GM19240 (cell line): Measurements from ENCODE around the gene DNAH8.
"Not testable (repeated sequence)": the region's sequence is repeated elsewhere in the genome, so short reads cannot be mapped to it uniquely, and the experiment has no call there.

Experiments used
- DNase-seq: peaks from one replicate; pipeline ENCODE4 v3.0.0; 2011; ENCODE audit warnings: low spot score; ENCODE audit not compliant: insufficient read length

Gene DNAH8

GRCh38 chr6:38901802-38902522, 186.9 kb downstream of the DNAH8 start:
- no peak for DNase-seq

GRCh38 chr6:38906582-38906981, 191.5 kb downstream of the DNAH8 start:
- DNase-seq = no peak

GRCh38 chr6:38907264-38907663, 192.2 kb downstream of the DNAH8 start:
- no peak for DNase-seq

GRCh38 chr6:38909015-38909730, 194.1 kb downstream of the DNAH8 start:
- no peak for DNase-seq

- no peak for DNase-seq
Measured at GRCh38 chr6:38910207-38910606, 195.1 kb downstream of the DNAH8 start.

GRCh38 chr6:38912378-38912777, 197.3 kb downstream of the DNAH8 start:
- DNase-seq = no peak

- no peak for DNase-seq
Measured at GRCh38 chr6:38915205-38915925, 200.3 kb downstream of the DNAH8 start.

GRCh38 chr6:38921540-38921939, 206.4 kb downstream of the DNAH8 start:
- not testable (repeated sequence) for DNase-seq

GRCh38 chr6:38924791-38925509, 209.8 kb downstream of the DNAH8 start:
- DNase-seq = no peak

GRCh38 chr6:38929560-38929959, 214.4 kb downstream of the DNAH8 start:
- no peak for DNase-seq

- DNase-seq = no peak
Measured at GRCh38 chr6:38933426-38933825, 218.3 kb downstream of the DNAH8 start.

- no peak for DNase-seq
Measured at GRCh38 chr6:38935051-38935450, 219.9 kb downstream of the DNAH8 start.

GRCh38 chr6:38937839-38938613, 222.9 kb downstream of the DNAH8 start:
- no peak for DNase-seq

- no peak for DNase-seq
Measured at GRCh38 chr6:38938741-38939140, 223.6 kb downstream of the DNAH8 start.

- DNase-seq = no peak
Measured at GRCh38 chr6:38942442-38942841, 227.3 kb downstream of the DNAH8 start.

- DNase-seq = no peak
Measured at GRCh38 chr6:38942965-38943364, 227.9 kb downstream of the DNAH8 start.

- DNase-seq = no peak
Measured at GRCh38 chr6:38943964-38944363, 228.9 kb downstream of the DNAH8 start.

GRCh38 chr6:38944655-38945279, 229.7 kb downstream of the DNAH8 start:
- DNase-seq = no peak

GRCh38 chr6:38955861-38956260, 240.8 kb downstream of the DNAH8 start:
- no peak for DNase-seq

GRCh38 chr6:38957426-38957825, 242.3 kb downstream of the DNAH8 start:
- no peak for DNase-seq
